ENCODE data around the gene NMB.

NMB gene

DNA sequence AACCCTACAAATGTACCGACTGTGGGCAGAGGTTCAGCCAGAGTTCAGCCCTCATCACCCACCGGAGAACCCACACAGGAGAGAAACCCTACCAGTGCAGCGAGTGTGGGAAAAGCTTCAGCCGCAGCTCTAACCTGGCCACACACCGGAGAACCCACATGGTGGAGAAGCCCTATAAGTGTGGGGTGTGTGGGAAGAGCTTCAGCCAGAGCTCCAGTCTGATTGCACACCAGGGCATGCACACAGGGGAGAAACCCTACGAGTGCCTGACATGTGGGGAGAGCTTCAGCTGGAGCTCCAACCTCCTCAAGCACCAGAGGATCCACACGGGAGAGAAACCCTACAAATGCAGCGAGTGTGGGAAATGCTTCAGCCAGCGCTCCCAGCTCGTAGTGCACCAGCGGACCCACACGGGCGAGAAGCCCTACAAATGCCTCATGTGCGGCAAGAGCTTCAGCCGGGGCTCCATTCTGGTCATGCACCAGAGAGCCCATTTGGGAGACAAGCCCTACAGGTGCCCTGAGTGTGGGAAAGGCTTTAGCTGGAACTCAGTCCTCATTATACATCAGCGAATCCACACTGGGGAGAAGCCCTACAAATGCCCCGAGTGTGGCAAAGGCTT is 36.5 kb downstream of the NMB start:
- no peak for TF ChIP-seq CTCF (IDR thresholded peaks at IDR 0.05; ENCODE audit: low read depth, low read length)
- DNase-seq (ENCODE audit: low read depth in 2 of 2): no peak
- no peak overlapping the region for H3K4me3 ChIP-seq (replicated peaks in 1 of 2; ENCODE audit: low read depth in 2 of 2, low read length in 2 of 2)

DNA sequence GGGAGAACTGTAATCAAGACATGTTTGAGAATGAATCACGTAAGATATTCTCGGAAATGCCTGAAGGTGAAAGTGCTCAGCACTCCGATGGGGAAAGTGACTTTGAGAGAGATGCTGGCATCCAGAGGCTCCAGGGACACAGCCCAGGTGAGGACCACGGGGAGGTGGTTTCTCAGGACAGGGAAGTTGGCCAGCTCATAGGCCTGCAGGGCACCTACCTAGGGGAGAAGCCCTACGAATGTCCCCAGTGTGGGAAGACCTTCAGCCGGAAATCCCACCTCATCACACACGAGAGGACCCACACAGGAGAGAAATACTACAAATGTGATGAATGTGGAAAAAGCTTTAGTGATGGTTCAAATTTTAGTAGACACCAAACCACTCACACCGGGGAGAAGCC is 37.4 kb downstream of the NMB start:
- no peak overlapping the region for H3K4me3 ChIP-seq (replicated peaks in 1 of 2; ENCODE audit: low read depth in 2 of 2, low read length in 2 of 2)
- no peak for TF ChIP-seq CTCF (IDR thresholded peaks at IDR 0.05; ENCODE audit: low read depth, low read length)
- no peak for DNase-seq (ENCODE audit: low read depth in 2 of 2)

DNA sequence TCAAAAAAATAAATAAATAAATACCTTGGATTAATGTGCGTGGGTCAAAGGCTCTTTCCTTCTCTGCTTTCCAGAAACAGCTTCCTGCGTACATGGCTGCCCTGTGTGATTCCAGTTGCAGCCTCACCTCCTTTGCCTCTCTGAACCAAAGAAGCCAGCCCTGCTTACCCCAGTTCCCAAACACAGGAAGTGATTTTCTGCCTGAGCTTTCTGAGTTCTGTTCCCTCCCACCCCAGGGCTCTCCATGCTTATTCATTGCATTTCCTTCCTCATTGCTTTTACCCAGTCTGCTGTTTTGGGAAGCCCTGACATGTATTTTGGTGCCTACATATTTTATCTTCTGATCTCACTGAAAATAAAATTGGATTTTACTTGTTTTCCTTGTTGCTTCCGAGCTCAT is 41.8 kb downstream of the NMB start:
- DNase-seq (ENCODE audit: low read depth in 2 of 2): peak in 1 of 2 donors; percentile 6
- TF ChIP-seq CTCF (IDR thresholded peaks at IDR 0.05; ENCODE audit: low read depth, low read length): no peak
- H3K4me3 ChIP-seq (replicated peaks in 1 of 2; ENCODE audit: low read depth in 2 of 2, low read length in 2 of 2): no peak overlapping the region

GRCh38 chr15:84611631-84612030 is 46.4 kb downstream of the NMB start:
- DNase-seq (ENCODE audit: low read depth in 2 of 2): peak in 1 of 2 donors; percentile 62
- H3K4me3 ChIP-seq (replicated peaks in 1 of 2; ENCODE audit: low read depth in 2 of 2, low read length in 2 of 2): no peak overlapping the region

DNA sequence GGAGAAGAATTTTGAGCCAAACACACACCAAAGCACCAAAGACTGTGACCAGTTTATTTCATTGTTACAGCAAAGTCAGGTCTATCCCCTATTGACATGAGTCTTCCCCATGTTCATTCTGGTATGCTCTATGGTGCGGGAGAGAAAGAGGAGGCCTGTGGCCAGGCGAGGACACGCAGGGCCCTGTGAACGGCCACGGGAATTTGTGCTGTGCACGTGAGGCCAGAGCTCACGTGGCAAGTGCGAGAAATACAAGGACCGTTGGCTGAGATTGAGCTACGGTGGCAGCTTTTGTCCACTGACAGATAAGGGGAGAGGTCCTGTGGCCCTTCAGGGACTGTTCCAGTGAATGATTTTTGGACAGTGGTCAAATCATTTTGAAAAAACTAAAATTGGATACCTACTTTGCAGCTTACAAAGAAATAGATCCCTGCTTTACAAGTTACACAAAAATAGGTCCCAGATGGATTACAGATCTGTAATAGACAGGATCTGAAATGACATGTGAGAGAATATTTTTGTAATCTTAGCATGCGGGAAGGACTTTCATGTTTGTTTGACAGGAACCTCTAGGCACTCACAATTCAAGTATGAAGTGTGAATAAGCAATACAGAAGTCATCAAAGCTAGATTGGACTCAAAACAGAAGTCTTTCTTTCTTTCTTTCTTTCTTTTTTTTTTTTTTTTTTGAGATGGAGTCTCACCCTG is 48.0 kb downstream of the NMB start:
- no peak overlapping the region for H3K4me3 ChIP-seq (replicated peaks in 1 of 2; ENCODE audit: low read depth in 2 of 2, low read length in 2 of 2)
- no peak for TF ChIP-seq CTCF (IDR thresholded peaks at IDR 0.05; ENCODE audit: low read depth, low read length)
- no peak for DNase-seq (ENCODE audit: low read depth in 2 of 2)

More at GRCh38 chr15:84611631-84612030, 46.4 kb downstream of the NMB start:
- no peak for TF ChIP-seq CTCF (IDR thresholded peaks at IDR 0.05; ENCODE audit: low read depth, low read length)

DNA sequence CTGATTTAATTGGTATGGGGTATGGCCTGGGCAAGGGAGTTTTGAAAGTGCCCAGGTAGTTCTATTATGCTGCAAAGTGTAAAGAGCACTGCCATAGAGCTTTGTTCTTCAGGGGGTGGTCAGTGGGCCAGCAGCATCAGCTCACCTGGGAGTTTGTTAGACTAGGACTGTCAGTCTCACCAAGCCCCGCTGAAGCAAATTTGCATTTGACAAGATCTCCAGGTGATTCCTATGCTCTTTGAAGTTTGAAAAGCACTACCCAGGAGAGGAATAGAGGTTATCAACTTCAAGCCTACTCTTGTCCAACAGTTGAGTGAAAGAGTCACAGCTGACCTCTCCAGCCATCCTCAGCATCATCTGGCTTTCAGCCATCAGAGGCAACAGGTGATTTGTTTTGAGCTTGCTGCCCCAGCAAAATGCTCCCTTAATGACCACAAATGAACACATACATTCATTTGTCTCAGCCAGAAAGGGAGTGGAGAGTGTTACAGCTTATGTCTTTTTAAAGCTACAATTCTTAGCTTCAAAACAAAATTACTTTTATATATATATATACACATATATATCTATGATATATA is 49.2 kb downstream of the NMB start:
- no peak overlapping the region for H3K4me3 ChIP-seq (replicated peaks in 1 of 2; ENCODE audit: low read depth in 2 of 2, low read length in 2 of 2)
- no peak for DNase-seq (ENCODE audit: low read depth in 2 of 2)
- TF ChIP-seq CTCF (IDR thresholded peaks at IDR 0.05; ENCODE audit: low read depth, low read length): no peak

Measured in cardiac fibroblast (primary cell).